OCI-LY7 (cell line): Measurements from ENCODE around the gene PFDN1. TPM values are rescaled to one million over a fixed set of nuclear protein-coding genes. Genes with fewer than 3 reads are reported as not detected.

Experiments
- BruUV-seq: library from RNA; stranded (reverse); fragments of 400-500 nt; replicated peaks from 2 replicates; lab custom pipeline; 2021; lab: Mats Ljungman, UMichigan
- CTCF ChIA-PET: fragments of 300-600 bp; sonication (Branson Sonifier 250); formaldehyde crosslinking; loops from one replicate; lab custom pipeline; 2022; ENCODE audit warnings: antibody characterized with exemption; ENCODE audit not compliant: unreplicated experiment; lab: Charles Lee
- POLR2A ChIA-PET: fragments of 300-600 bp; sonication (Branson Sonifier 250); formaldehyde crosslinking; loops from one replicate; lab custom pipeline; 2022; ENCODE audit warnings: antibody characterized with exemption; lab: Charles Lee
- DNase-seq: peaks from one replicate; pipeline ENCODE4 v3.0.0-alpha.2; 2015; ENCODE audit warnings: low spot score
- H2AFZ ChIP-seq: fragments of 200-600 bp; sonication (generic), shearing (Covaris generic); 2 replicates; pipeline ENCODE4 v1.6.1; 2014; ENCODE audit warnings: mild to moderate bottlenecking, antibody characterized with exemption, low read length, moderate library complexity
- H3K27ac ChIP-seq: fragments of 200-600 bp; sonication (generic); 2 replicates; pipeline ENCODE4 v1.5.1; 2014; ENCODE audit warnings: mixed run types, low read depth, mild to moderate bottlenecking, moderate library complexity, low read length, inconsistent platforms; ENCODE audit not compliant: poor library complexity, severe bottlenecking
- H3K36me3 ChIP-seq: fragments of 200-600 bp; sonication (generic); 2 replicates; pipeline ENCODE4 v1.6.1; 2014; ENCODE audit warnings: mild to moderate bottlenecking, antibody characterized with exemption, low read length, moderate library complexity, mixed read lengths; ENCODE audit not compliant: insufficient read depth
- H3K4me1 ChIP-seq: fragments of 200-600 bp; sonication (generic); 2 replicates; pipeline ENCODE4 v1.5.1; 2014; ENCODE audit warnings: mild to moderate bottlenecking, low read length; ENCODE audit not compliant: insufficient read depth, poor library complexity, severe bottlenecking
- H3K4me2 ChIP-seq: fragments of 200-600 bp; sonication (generic); 2 replicates; pipeline ENCODE4 v1.6.1; 2014; ENCODE audit warnings: mild to moderate bottlenecking, low read length
- H3K4me3 ChIP-seq: fragments of 200-600 bp; sonication (generic); 2 replicates; pipeline ENCODE4 v1.5.1; 2014; ENCODE audit warnings: mild to moderate bottlenecking, low read depth, low read length; ENCODE audit not compliant: poor library complexity, severe bottlenecking
- H3K79me2 ChIP-seq: fragments of 200-600 bp; sonication (generic); 2 replicates; pipeline ENCODE4 v1.6.1; 2016; ENCODE audit warnings: low read depth, mild to moderate bottlenecking, low read length, moderate library complexity, mixed read lengths; ENCODE audit not compliant: insufficient read depth
- H3K9me2 ChIP-seq: fragments of 200-600 bp; sonication (generic); 2 replicates; pipeline ENCODE4 v1.6.1; 2016; ENCODE audit warnings: mild to moderate bottlenecking, low read length, mixed read lengths; ENCODE audit not compliant: insufficient read depth
- H3K9me3 ChIP-seq: fragments of 200-600 bp; sonication (generic); 2 replicates; pipeline ENCODE4 v1.6.1; 2014; ENCODE audit warnings: mild to moderate bottlenecking, mixed run types, low read length, mixed read lengths
- H4K20me1 ChIP-seq: fragments of 200-600 bp; sonication (generic); 2 replicates; pipeline ENCODE4 v1.6.1; 2014; ENCODE audit warnings: mild to moderate bottlenecking, antibody characterized with exemption, low read length, moderate library complexity, mixed read lengths; ENCODE audit not compliant: insufficient read depth
- CTCF ChIP-seq: fragments of 200-600 bp; sonication (generic); conservative IDR thresholded peaks from 2 replicates; pipeline ENCODE4 v1.5.1; 2014; ENCODE audit warnings: mild to moderate bottlenecking, antibody characterized with exemption, low read length, moderate library complexity, mixed read lengths
- EZH2phosphoT487 ChIP-seq: fragments of 200-600 bp; sonication (generic); IDR thresholded peaks from 2 replicates; pipeline ENCODE4 v1.6.1; 2018; ENCODE audit warnings: low read depth, borderline replicate concordance, mild to moderate bottlenecking, mixed run types, antibody characterized with exemption, low read length, moderate library complexity, mixed read lengths
- intact Hi-C: fragments of 100-400 bp; cut with micrococcal nuclease; formaldehyde crosslinking; loops from one replicate; pipeline ENCODE4 v1.10.0; 2022; ENCODE audit not compliant: unreplicated experiment
- total RNA-seq, 2 experiments: library from RNA; depleted of rRNA in 1 of 2; stranded (reverse); fragments of >200 nt in 1 of 2; shearing (Covaris generic) in 1 of 2; gene quantifications; 2 replicates each; pipeline ENCODE4 v1.2.3, GENCODE V29; 2014 to 2022

The PFDN1 gene
- total RNA-seq, 2 experiments from 2014 or later: 51.3 to 73.9 TPM

DNA sequence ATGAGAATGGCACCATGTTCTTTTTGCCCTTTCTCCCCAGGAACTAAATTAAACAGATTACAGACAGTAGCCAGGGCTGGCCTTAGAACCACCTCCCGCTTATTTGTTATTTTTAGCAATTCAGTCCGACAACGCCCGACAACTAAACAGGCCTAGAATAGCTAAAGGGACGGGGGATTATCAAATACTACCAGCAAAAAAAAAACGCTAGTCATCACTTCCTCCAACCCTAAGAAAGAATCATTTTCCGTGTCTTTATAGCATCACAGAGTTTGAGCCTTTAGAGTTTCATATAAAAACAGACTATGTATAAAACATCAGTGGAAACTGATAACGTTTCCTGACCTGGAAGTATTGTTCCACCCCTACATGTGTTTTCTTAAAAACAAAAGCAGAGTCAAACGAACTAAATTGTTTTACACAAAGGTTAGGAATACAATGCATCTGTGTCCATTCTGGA, 35.3 kb downstream of the PFDN1 start:
- peaks cover 25% of the 10 kb centered on the region; the same call in 1 of the 2 replicates for H3K79me2 ChIP-seq
- intact Hi-C loops: loop anchor here (1.0 kb wide), 2 partner anchors 17 to 79 kb away; partner anchors contain the start of gene HBEGF
- POLR2A ChIA-PET: interaction anchor here (0.8 to 8.1 kb wide), 15 partner anchors 9 to 84 kb away, joined by 3 to 81 read pairs (median 8); partner anchors contain the start of gene HBEGF

DNA sequence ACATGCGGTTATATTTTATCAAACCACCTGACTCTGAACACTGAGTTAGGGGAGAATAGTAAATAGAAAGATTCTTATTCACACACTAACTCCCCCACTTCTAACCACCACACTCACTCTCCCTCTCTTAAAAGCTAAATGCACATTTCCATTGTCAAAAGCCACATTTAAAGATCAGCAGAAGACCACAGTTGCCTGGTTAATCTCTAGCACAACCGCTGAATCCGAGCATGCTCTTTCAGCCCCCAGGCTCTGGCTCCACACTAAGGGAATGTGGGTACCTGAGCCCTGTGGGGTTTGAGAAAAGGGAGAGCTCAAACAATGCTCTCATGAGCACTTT, 35.7 kb downstream of the PFDN1 start:
- Histone ChIP-seq H3K79me2 (peaks cover 25% of the 10 kb centered on the region; the same call in 1 of the 2 replicates), H3K9me3 (peaks cover 28% of the 10 kb centered on the region), H3K4me2 (peak overlapping the region; percentile 86), H3K36me3 (peaks cover 62% of the 10 kb centered on the region), H3K4me1 (peaks cover 48% of the 10 kb centered on the region), H4K20me1 (no peaks in the 10 kb centered on the region), H2AFZ (peak overlapping the region; percentile 70), H3K4me3 (peak overlapping the region; percentile 56), H3K9me2 (no peaks in the 10 kb centered on the region), H3K27ac (peak overlapping the region; percentile 100)
- no TSS peak for BruUV-seq
- no peak for DNase-seq
- intact Hi-C loops: loop anchor here (1.0 kb wide), 2 partner anchors 17 to 79 kb away; partner anchors contain the start of gene HBEGF
- TF ChIP-seq EZH2phosphoT487 (no peak), CTCF (no peak)
- POLR2A ChIA-PET: interaction anchor here (0.8 to 8.1 kb wide), 16 partner anchors 9 to 266 kb away, joined by 3 to 81 read pairs (median 10); partner anchors contain the start of gene HBEGF
- CTCF ChIA-PET: interaction anchor here (0.6 to 3.9 kb wide), 6 partner anchors 14 to 81 kb away, joined by 3 to 31 read pairs (median 4); partner anchors contain the start of gene HBEGF

More for the DNA sequence above, 35.3 kb downstream of the PFDN1 start:
- H3K36me3 ChIP-seq: peaks cover 58% of the 10 kb centered on the region
- peak; percentile 54 for DNase-seq
- H3K27ac ChIP-seq: peak overlapping the region; percentile 100
- H3K4me2 ChIP-seq: peak overlapping the region; percentile 86
- H3K9me2 ChIP-seq: no peaks in the 10 kb centered on the region
- peaks cover 48% of the 10 kb centered on the region for H3K4me1 ChIP-seq
- no peaks in the 10 kb centered on the region for H4K20me1 ChIP-seq
- peak overlapping the region; percentile 70 for H2AFZ ChIP-seq
- H3K4me3 ChIP-seq: peak overlapping the region; percentile 56
- TSS peak; percentile 95 for BruUV-seq
- H3K9me3 ChIP-seq: peaks cover 28% of the 10 kb centered on the region
- CTCF ChIA-PET: interaction anchor here (0.6 to 3.9 kb wide), 5 partner anchors 14 to 81 kb away, joined by 3 to 31 read pairs (median 6); partner anchors contain the start of gene HBEGF
- TF ChIP-seq EZH2phosphoT487 (no peak), CTCF (no peak)
